Mucosa of rectum (tissue), 2 donors: ENCODE measurements around the gene SYNDIG1L.

Experiments
- H3K27ac ChIP-seq, 2 donors: one replicate each; pipeline ENCODE4 v1.7.0; 2013; ENCODE audit warnings: inconsistent platforms in 2 of 2, low read depth in 2 of 2, low read length in 2 of 2
- H3K27me3 ChIP-seq, 2 donors: one replicate each; pipeline ENCODE4 v1.7.0; 2013; ENCODE audit warnings: low read length in 2 of 2; ENCODE audit not compliant: control insufficient read depth in 2 of 2, insufficient read depth in 2 of 2
- H3K36me3 ChIP-seq, 2 donors: one replicate each; pipeline ENCODE4 v1.7.0; 2013; ENCODE audit warnings: low read length in 2 of 2; ENCODE audit not compliant: control insufficient read depth in 2 of 2, insufficient read depth in 2 of 2
- H3K4me1 ChIP-seq, 2 donors: one replicate each; pipeline ENCODE4 v1.7.0; 2013; ENCODE audit warnings: low read length in 2 of 2, mild to moderate bottlenecking in 1 of 2; ENCODE audit not compliant: control insufficient read depth in 2 of 2, insufficient read depth in 2 of 2
- H3K4me3 ChIP-seq, 2 donors: one replicate each; pipeline ENCODE4 v1.7.0; 2013; ENCODE audit warnings: low read length in 2 of 2
- H3K9ac ChIP-seq, 2 donors: one replicate each; pipeline ENCODE4 v1.7.0; 2013; ENCODE audit warnings: low read length in 2 of 2, low read depth in 1 of 2, mild to moderate bottlenecking in 1 of 2
- H3K9me3 ChIP-seq, 2 donors: one replicate each; pipeline ENCODE4 v1.7.0; 2013; ENCODE audit warnings: low read length in 2 of 2; ENCODE audit not compliant: control insufficient read depth in 2 of 2
- donor health status: healthy.
- donor health status: Normal muscosa, but diverticular disease.

The SYNDIG1L gene

GRCh38 chr14:74377976-74378690, 47.9 kb downstream of the SYNDIG1L start:
- no peaks in the 10 kb centered on the region for H3K36me3 ChIP-seq
- H3K9me3 ChIP-seq: no peaks in the 10 kb centered on the region
- no peak overlapping the region for H3K9ac ChIP-seq
- no peak overlapping the region for H3K4me3 ChIP-seq
- no peaks in the 10 kb centered on the region for H3K4me1 ChIP-seq
- no peaks in the 10 kb centered on the region for H3K27me3 ChIP-seq
- H3K27ac ChIP-seq: no peak overlapping the region

GRCh38 chr14:74368441-74368840, 57.6 kb downstream of the SYNDIG1L start:
- H3K27ac ChIP-seq: no peak overlapping the region
- H3K27me3 ChIP-seq: peaks cover 1 to 2% of the 10 kb centered on the region in 2 donors
- H3K9me3 ChIP-seq: no peaks in the 10 kb centered on the region
- no peaks in the 10 kb centered on the region for H3K4me1 ChIP-seq
- H3K9ac ChIP-seq: no peak overlapping the region
- no peak overlapping the region for H3K4me3 ChIP-seq
- no peaks in the 10 kb centered on the region for H3K36me3 ChIP-seq

GRCh38 chr14:74368026-74368425, 58.0 kb downstream of the SYNDIG1L start:
- Histone ChIP-seq H3K36me3 (no peaks in the 10 kb centered on the region), H3K4me3 (no peak overlapping the region), H3K27me3 (peaks cover 1 to 2% of the 10 kb centered on the region in 2 donors), H3K27ac (no peak overlapping the region), H3K9me3 (no peaks in the 10 kb centered on the region), H3K9ac (no peak overlapping the region), H3K4me1 (no peaks in the 10 kb centered on the region)

GRCh38 chr14:74364271-74364880, 61.6 kb downstream of the SYNDIG1L start:
- Histone ChIP-seq H3K9ac (no peak overlapping the region), H3K36me3 (no peaks in the 10 kb centered on the region), H3K4me1 (no peaks in the 10 kb centered on the region), H3K27ac (no peak overlapping the region), H3K9me3 (no peaks in the 10 kb centered on the region), H3K4me3 (no peak overlapping the region), H3K27me3 (peaks cover 1 to 2% of the 10 kb centered on the region in 2 donors)

- Histone ChIP-seq H3K27ac (no peak overlapping the region), H3K9ac (no peak overlapping the region), H3K36me3 (no peaks in the 10 kb centered on the region), H3K27me3 (peaks cover 1 to 2% of the 10 kb centered on the region in 2 donors), H3K9me3 (no peaks in the 10 kb centered on the region), H3K4me3 (no peak overlapping the region), H3K4me1 (no peaks in the 10 kb centered on the region)
These were observed 63.6 kb downstream of the SYNDIG1L start for GRCh38 chr14:74362361-74362915.

- no peak overlapping the region for H3K9ac ChIP-seq
- H3K9me3 ChIP-seq: no peaks in the 10 kb centered on the region
- H3K27me3 ChIP-seq: peaks cover 0 to under 1% of the 10 kb centered on the region in 2 donors
- no peaks in the 10 kb centered on the region for H3K36me3 ChIP-seq
- H3K4me3 ChIP-seq: no peak overlapping the region
- no peak overlapping the region for H3K27ac ChIP-seq
- no peaks in the 10 kb centered on the region for H3K4me1 ChIP-seq
These were observed 65.8 kb downstream of the SYNDIG1L start for GRCh38 chr14:74360163-74360562.

GRCh38 chr14:74358176-74358829, 67.7 kb downstream of the SYNDIG1L start:
- H3K9ac ChIP-seq: no peak overlapping the region
- H3K4me3 ChIP-seq: no peak overlapping the region
- H3K36me3 ChIP-seq: no peaks in the 10 kb centered on the region
- no peaks in the 10 kb centered on the region for H3K4me1 ChIP-seq
- H3K27me3 ChIP-seq: no peaks in the 10 kb centered on the region
- H3K9me3 ChIP-seq: no peaks in the 10 kb centered on the region
- no peak overlapping the region for H3K27ac ChIP-seq

- Histone ChIP-seq H3K4me3 (no peak overlapping the region), H3K9me3 (no peaks in the 10 kb centered on the region), H3K36me3 (no peaks in the 10 kb centered on the region), H3K9ac (no peak overlapping the region), H3K27ac (no peak overlapping the region), H3K4me1 (no peaks in the 10 kb centered on the region), H3K27me3 (no peaks in the 10 kb centered on the region)
These were observed 68.4 kb downstream of the SYNDIG1L start for GRCh38 chr14:74357585-74357984.

- Histone ChIP-seq H3K36me3 (no peaks in the 10 kb centered on the region), H3K9ac (no peak overlapping the region), H3K4me3 (no peak overlapping the region), H3K4me1 (no peaks in the 10 kb centered on the region), H3K27ac (no peak overlapping the region), H3K9me3 (no peaks in the 10 kb centered on the region), H3K27me3 (no peaks in the 10 kb centered on the region)
These were observed 69.0 kb downstream of the SYNDIG1L start for GRCh38 chr14:74356892-74357575.
